Glutamatergic neuron (in vitro differentiated cells): Measurements from ENCODE around the gene CD47. TPM values are rescaled to one million over a fixed set of nuclear protein-coding genes. Genes with fewer than 3 reads are reported as not detected.

Source experiments
- DNase-seq: peaks from one replicate; pipeline ENCODE4 v3.0.0; 2022
- H3K27ac Mint-ChIP-seq: one replicate; pipeline ENCODE4 v1.8.0; 2020; ENCODE audit warnings: mild to moderate bottlenecking, mixed read lengths, inconsistent platforms; ENCODE audit not compliant: unreplicated experiment
- H3K27me3 Mint-ChIP-seq: one replicate; pipeline ENCODE4 v1.8.0; 2020; ENCODE audit warnings: mild to moderate bottlenecking, moderate library complexity, mixed read lengths, inconsistent platforms; ENCODE audit not compliant: unreplicated experiment
- H3K36me3 Mint-ChIP-seq: one replicate; pipeline ENCODE4 v1.8.0; 2020; ENCODE audit warnings: mild to moderate bottlenecking, mixed read lengths, inconsistent platforms; ENCODE audit not compliant: unreplicated experiment
- H3K4me1 Mint-ChIP-seq: one replicate; pipeline ENCODE4 v1.8.0; 2020; ENCODE audit warnings: mild to moderate bottlenecking, low read depth, mixed read lengths, inconsistent platforms; ENCODE audit not compliant: unreplicated experiment
- H3K4me3 Mint-ChIP-seq: one replicate; pipeline ENCODE4 v1.8.0; 2020; ENCODE audit warnings: mild to moderate bottlenecking, mixed read lengths, inconsistent platforms; ENCODE audit not compliant: unreplicated experiment
- H3K9me3 Mint-ChIP-seq: one replicate; pipeline ENCODE4 v1.8.0; 2020; ENCODE audit warnings: mild to moderate bottlenecking, moderate library complexity, mixed read lengths, inconsistent platforms; ENCODE audit not compliant: unreplicated experiment
- total RNA-seq: library from RNA; stranded (reverse); fragmentation: NEBNext Ultra II Directional; extraction: Animal tissue kit (Norgen Biotek cat#: 25700); gene quantifications from one replicate; pipeline ENCODE4 v1.2.1, GENCODE V29; 2021; ENCODE audit not compliant: unreplicated experiment
- TF ChIP-seq, protein P1 (sequence below): fragments of 200-600 bp; sonication (generic); IDR thresholded peaks from one replicate; pipeline ENCODE4 v1.5.0; 2021; ENCODE audit not compliant: partially characterized antibody, unreplicated experiment

CD47 gene
- total RNA-seq, 1 donor from 2014 or later = 507 TPM

DNA sequence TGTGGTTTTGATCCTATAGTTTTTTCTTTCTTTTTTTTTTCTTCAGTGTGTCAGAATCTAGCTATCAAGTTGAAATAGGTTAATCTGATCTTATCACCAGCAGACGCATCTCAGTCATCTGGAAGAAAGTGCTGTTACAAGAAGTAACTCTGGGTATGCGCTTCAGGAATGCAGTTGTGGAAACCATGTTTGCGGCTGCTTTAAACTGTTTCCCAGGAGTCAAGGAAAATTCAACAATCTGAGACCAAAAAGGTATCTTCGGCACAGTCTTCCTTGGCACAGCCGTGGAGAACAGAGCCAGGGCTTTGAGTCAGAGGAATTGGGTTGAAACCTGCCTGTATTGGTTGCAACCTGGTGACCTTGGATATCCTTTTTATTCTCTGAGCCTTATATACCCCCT is 59.9 kb downstream of the CD47 start:
- Mint-ChIP-seq H3K4me3 (no peak overlapping the region), H3K4me1 (no peaks in the 10 kb centered on the region), H3K27ac (no peak overlapping the region), H3K27me3 (peaks cover 4% of the 10 kb centered on the region), H3K36me3 (peaks cover 5% of the 10 kb centered on the region), H3K9me3 (peaks cover 3% of the 10 kb centered on the region)
- TF ChIP-seq, protein P1, sequence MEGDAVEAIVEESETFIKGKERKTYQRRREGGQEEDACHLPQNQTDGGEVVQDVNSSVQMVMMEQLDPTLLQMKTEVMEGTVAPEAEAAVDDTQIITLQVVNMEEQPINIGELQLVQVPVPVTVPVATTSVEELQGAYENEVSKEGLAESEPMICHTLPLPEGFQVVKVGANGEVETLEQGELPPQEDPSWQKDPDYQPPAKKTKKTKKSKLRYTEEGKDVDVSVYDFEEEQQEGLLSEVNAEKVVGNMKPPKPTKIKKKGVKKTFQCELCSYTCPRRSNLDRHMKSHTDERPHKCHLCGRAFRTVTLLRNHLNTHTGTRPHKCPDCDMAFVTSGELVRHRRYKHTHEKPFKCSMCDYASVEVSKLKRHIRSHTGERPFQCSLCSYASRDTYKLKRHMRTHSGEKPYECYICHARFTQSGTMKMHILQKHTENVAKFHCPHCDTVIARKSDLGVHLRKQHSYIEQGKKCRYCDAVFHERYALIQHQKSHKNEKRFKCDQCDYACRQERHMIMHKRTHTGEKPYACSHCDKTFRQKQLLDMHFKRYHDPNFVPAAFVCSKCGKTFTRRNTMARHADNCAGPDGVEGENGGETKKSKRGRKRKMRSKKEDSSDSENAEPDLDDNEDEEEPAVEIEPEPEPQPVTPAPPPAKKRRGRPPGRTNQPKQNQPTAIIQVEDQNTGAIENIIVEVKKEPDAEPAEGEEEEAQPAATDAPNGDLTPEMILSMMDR = no peak
- DNase-seq = no peak

DNA sequence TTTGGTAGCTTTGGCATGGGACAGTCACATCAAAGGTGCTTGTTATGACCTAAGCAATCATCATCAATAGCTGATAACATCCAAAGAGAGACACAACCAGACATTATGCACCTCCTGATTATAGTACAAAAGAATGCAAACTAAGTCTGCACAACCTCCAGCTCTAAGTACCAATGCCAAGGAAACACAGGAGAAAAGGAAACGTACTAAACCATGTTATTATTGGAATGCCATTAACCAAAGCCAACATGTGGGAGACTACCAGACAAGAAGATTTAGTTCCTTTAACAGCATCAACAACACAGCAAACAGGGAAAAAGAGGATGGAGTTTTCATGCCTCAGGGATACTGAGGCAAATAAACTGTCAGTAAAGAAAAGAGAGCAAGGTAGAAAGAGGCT is 61.4 kb downstream of the CD47 start:
- Mint-ChIP-seq H3K27ac (no peak overlapping the region), H3K4me1 (peaks cover 7% of the 10 kb centered on the region), H3K9me3 (peaks cover 3% of the 10 kb centered on the region), H3K27me3 (peaks cover 4% of the 10 kb centered on the region), H3K36me3 (peaks cover 5% of the 10 kb centered on the region), H3K4me3 (no peak overlapping the region)
- DNase-seq = no peak
- TF ChIP-seq, protein P1 = no peak

- Mint-ChIP-seq H3K36me3 (peaks cover 7% of the 10 kb centered on the region), H3K27me3 (peaks cover 3% of the 10 kb centered on the region)
- DNase-seq = no peak
Measured at GRCh38 chr3:108028896-108029295, 61.9 kb downstream of the CD47 start.

DNA sequence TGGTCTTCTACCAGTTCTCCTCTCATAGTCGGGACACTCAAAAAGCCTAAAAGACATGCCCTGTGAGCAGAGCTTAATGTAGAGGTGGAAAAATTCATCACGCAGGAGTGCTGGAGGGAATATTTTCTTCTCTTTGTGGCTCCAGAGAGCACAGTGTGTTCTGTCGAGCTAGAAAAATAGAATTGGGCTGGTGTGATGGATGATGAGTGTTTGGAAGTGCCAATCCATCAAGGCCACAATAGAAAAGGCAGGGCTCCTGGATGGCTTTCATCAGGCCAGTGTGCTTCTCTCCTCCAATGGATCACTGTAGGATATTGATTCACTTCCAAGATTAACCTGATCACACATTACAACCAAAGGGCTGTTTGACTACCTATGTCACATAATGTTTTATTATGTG is 65.7 kb downstream of the CD47 start:
- Mint-ChIP-seq H3K4me1 (peaks cover 14% of the 10 kb centered on the region), H3K27ac (peak overlapping the region; percentile 90), H3K27me3 (peaks cover 3% of the 10 kb centered on the region), H3K9me3 (peaks cover 5% of the 10 kb centered on the region), H3K4me3 (no peak overlapping the region), H3K36me3 (peaks cover 12% of the 10 kb centered on the region)
- TF ChIP-seq, protein P1 = no peak
- DNase-seq = no peak

More at GRCh38 chr3:108028896-108029295, 61.9 kb downstream of the CD47 start:
- no peak overlapping the region for H3K4me3 Mint-ChIP-seq
- H3K9me3 Mint-ChIP-seq = peaks cover 3% of the 10 kb centered on the region
- TF ChIP-seq, protein P1 = no peak
- peaks cover 11% of the 10 kb centered on the region for H3K4me1 Mint-ChIP-seq
- no peak overlapping the region for H3K27ac Mint-ChIP-seq

DNA sequence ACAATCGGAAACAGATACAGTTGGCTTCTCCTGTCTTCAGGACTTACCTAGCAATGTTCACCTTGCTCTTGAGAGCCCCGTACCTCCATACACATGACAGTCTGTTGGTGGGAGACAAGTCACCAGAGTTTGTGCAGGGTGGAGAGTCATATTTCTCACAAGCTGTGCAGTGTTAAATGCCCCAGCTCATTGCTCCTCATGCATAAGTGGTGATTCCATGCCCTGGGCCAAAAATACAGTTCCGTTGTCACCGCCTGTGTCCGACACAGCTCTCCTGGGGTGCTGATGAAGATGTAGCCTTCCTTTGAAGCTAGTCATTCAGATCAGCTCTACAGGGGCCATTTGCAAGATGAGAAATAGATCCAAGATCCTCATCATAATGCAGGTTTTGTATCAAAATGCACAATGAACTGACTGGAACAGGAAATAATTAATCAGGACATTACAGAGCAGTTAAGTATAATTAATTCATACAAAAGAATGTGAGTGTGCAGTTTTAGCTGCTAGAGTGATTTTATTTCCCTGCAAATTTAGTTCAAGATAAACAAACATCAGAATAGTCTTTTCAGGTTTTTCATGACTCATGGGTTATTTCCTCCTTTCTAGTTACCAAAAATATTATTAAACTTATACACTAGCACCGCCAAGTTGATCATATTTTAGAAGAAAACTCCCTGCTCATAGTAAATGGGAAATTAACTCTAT is 66.5 kb downstream of the CD47 start:
- peaks cover 3% of the 10 kb centered on the region for H3K27me3 Mint-ChIP-seq
- H3K4me1 Mint-ChIP-seq = peaks cover 17% of the 10 kb centered on the region
- DNase-seq = no peak
- TF ChIP-seq, protein P1 = no peak
- H3K4me3 Mint-ChIP-seq = no peak overlapping the region
- peak overlapping the region; percentile 90 for H3K27ac Mint-ChIP-seq
- H3K9me3 Mint-ChIP-seq = peaks cover 5% of the 10 kb centered on the region
- H3K36me3 Mint-ChIP-seq = peaks cover 12% of the 10 kb centered on the region
